ENCODE measurements around the gene DOCK10.

- TF ChIP-seq SIN3A (IDR thresholded peaks at IDR 0.05; ENCODE audit: borderline replicate concordance, insufficient read depth, low read depth, low read length), result no peak
- TF ChIP-seq CTCF (IDR thresholded peaks at IDR 0.05), result no peak
- TF ChIP-seq POLR2AphosphoS5 (IDR thresholded peaks at IDR 0.05; ENCODE audit: low read depth, low read length), result no peak
Observed at GRCh38 chr2:224975761-224976160, 66.5 kb downstream of the DOCK10 start.

Measured in Panc1 (cell line).